ENCODE data around the gene RPL41. TPM values are rescaled to one million over a fixed set of nuclear protein-coding genes. Genes with fewer than 3 reads are reported as not detected.
A peak's percentile ranks its signal among the peaks of the same experiment; 100 is the strongest.

The RPL41 gene
- total RNA-seq, 1 donor from 2014 or later, result 1,819 TPM

- intact Hi-C loops (cut with DNase I), result no loop called here
- H3K36me3 ChIP-seq, result peaks cover 14 to 16% of the 10 kb centered on the region in 2 donors
Measured at GRCh38 chr12:56103066-56103711, 13.2 kb upstream of the RPL41 start.

DNA sequence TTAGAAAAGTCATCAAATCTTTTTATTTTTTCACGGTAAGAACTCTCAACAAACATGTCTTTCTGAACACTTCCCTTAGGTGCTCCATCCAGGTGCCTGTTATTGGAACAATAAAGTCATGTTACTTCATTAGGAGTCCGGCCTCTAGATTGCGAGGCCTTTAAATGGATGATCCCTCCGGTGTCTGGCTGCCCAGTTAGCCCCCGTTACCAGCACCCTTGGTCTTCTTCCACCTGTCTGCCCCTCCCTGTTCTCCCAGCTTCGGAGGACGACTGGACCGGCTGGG, 12.7 kb upstream of the RPL41 start:
- TF ChIP-seq, protein P1, sequence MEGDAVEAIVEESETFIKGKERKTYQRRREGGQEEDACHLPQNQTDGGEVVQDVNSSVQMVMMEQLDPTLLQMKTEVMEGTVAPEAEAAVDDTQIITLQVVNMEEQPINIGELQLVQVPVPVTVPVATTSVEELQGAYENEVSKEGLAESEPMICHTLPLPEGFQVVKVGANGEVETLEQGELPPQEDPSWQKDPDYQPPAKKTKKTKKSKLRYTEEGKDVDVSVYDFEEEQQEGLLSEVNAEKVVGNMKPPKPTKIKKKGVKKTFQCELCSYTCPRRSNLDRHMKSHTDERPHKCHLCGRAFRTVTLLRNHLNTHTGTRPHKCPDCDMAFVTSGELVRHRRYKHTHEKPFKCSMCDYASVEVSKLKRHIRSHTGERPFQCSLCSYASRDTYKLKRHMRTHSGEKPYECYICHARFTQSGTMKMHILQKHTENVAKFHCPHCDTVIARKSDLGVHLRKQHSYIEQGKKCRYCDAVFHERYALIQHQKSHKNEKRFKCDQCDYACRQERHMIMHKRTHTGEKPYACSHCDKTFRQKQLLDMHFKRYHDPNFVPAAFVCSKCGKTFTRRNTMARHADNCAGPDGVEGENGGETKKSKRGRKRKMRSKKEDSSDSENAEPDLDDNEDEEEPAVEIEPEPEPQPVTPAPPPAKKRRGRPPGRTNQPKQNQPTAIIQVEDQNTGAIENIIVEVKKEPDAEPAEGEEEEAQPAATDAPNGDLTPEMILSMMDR (IDR thresholded peaks at IDR 0.05), result no peak
- peaks cover 20 to 22% of the 10 kb centered on the region in 2 donors for H3K36me3 ChIP-seq
- no peaks in the 10 kb centered on the region for H3K27me3 ChIP-seq
- no peak for DNase-seq (ENCODE audit: low spot score in 2 of 2)
- peak overlapping the region; percentile 69 to 88 for H3K4me3 ChIP-seq
- H3K9me3 ChIP-seq, result no peaks in the 10 kb centered on the region
- H3K4me1 ChIP-seq, result peaks cover 0 to 13% of the 10 kb centered on the region in 2 donors
- H3K27ac ChIP-seq, result peak overlapping the region; percentile 77 to 83
- intact Hi-C loops (cut with DNase I), result loop anchor here (1.0 kb wide), 3 partner anchors 13 to 61 kb away; partner anchors contain the start of gene RPL41

More at GRCh38 chr12:56103066-56103711, 13.2 kb upstream of the RPL41 start:
- Histone ChIP-seq H3K9me3 (no peaks in the 10 kb centered on the region), H3K27me3 (no peaks in the 10 kb centered on the region), H3K4me3 (peak overlapping the region; percentile 69 to 88), H3K27ac (peak overlapping the region; percentile 77 to 83), H3K4me1 (peaks cover 0 to 13% of the 10 kb centered on the region in 2 donors)
- no peak for DNase-seq (ENCODE audit: low spot score in 2 of 2)
- TF ChIP-seq, protein P1 (IDR thresholded peaks at IDR 0.05), result no peak

DNA sequence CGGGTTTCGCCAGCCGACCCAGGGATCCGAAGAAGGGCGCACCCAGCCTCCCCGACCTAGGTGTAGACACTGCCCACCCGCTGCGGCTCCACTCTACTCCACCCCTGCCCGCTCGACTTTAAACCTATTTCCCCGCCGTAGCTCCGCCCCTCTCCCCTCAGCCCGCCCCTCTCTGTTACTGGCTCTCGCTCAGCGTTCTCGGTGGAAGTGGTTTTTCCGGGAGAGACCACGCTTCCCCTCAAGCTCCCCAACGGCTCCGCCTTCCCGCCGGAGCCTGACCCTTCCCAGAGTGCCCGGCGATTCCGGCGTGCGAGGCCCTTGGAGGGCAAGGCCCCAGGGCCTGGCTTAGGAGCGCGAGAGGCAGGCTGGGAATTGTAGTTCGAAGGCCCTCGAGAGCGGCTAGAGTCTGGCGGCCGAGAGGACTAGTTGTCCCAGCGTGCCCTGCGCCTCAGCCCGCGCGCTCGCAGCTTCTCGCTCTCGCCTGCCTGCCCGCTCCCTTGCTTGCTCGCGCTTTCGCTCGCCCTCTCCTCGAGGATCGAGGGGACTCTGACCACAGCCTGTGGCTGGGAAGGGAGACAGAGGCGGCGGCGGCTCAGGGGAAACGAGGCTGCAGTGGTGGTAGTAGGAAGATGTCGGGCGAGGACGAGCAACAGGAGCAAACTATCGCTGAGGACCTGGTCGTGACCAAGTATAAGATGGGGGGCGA, 12.2 kb upstream of the RPL41 start, which contains the start of gene PA2G4:
Gene PA2G4 (plus strand): TSS at position 451 of the 706 bp plus-strand sequence. CDS start 179 bp downstream, at position 630.
- Histone ChIP-seq H3K4me3 (peak within 1 kb of the TSS; percentile 69 to 88), H3K27ac (peak within 1 kb of the TSS; percentile 77 to 83), H3K9me3 (no peaks in the 10 kb centered on the region), H3K27me3 (no peaks in the 10 kb centered on the region), H3K36me3 (peaks cover 25 to 27% of the 10 kb centered on the region in 2 donors), H3K4me1 (peaks cover 0 to 13% of the 10 kb centered on the region in 2 donors)
- intact Hi-C loops (cut with DNase I), result loop anchor here (1.0 kb wide), 3 partner anchors 12 to 62 kb away; partner anchors contain the start of gene RPL41
- DNase-seq (ENCODE audit: low spot score in 2 of 2), result peak; percentile 92 to 99
- TF ChIP-seq, protein P1 (IDR thresholded peaks at IDR 0.05), result no peak

GRCh38 chr12:56104815-56105608, 11.4 kb upstream of the RPL41 start:
- DNase-seq (ENCODE audit: low spot score in 2 of 2), result no peak
- TF ChIP-seq, protein P1 (IDR thresholded peaks at IDR 0.05), result no peak
- Histone ChIP-seq H3K4me3 (peak overlapping the region; percentile 69 to 88), H3K27ac (peak overlapping the region; percentile 77 to 83), H3K36me3 (peaks cover 33 to 34% of the 10 kb centered on the region in 2 donors), H3K27me3 (no peaks in the 10 kb centered on the region), H3K4me1 (peaks cover 0 to 13% of the 10 kb centered on the region in 2 donors), H3K9me3 (no peaks in the 10 kb centered on the region)
- intact Hi-C loops (cut with DNase I), result loop anchor here (1.0 kb wide), 3 partner anchors 11 to 63 kb away; partner anchors contain the start of gene RPL41

DNA sequence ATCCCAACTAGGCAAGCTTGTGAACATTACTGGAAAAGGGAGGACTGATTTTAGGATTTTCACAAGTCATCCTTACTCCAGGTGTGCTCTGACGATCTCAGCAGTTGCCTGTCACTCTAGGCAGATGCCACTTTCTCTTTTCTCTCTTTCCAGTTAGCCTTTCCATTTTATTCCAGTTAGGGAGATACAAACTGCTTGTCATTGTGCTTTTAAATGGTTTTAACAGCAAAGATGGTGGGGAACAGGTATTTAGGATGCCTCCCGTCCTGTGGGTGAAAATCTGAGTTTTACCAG, 10.9 kb upstream of the RPL41 start:
- peak overlapping the region; percentile 69 to 88 for H3K4me3 ChIP-seq
- no peak for DNase-seq (ENCODE audit: low spot score in 2 of 2)
- peaks cover 0 to 13% of the 10 kb centered on the region in 2 donors for H3K4me1 ChIP-seq
- H3K9me3 ChIP-seq, result no peaks in the 10 kb centered on the region
- TF ChIP-seq, protein P1 (IDR thresholded peaks at IDR 0.05), result no peak
- no peaks in the 10 kb centered on the region for H3K27me3 ChIP-seq
- intact Hi-C loops (cut with DNase I), result no loop called here
- H3K27ac ChIP-seq, result peak overlapping the region in 1 of 2 donors; percentile 8
- H3K36me3 ChIP-seq, result peaks cover 38 to 40% of the 10 kb centered on the region in 2 donors

Data from ascending aorta (tissue), 2 donors.